ENCODE results near the gene TMEM250. TPM values are rescaled to one million over a fixed set of nuclear protein-coding genes. Genes with fewer than 3 reads are reported as not detected.

The TMEM250 gene
- total RNA-seq, 1 experiment from 2014 or later = 26.3 TPM

- intact Hi-C loops (cut with micrococcal nuclease; ENCODE audit: unreplicated experiment) = no loop called here
- Mint-ChIP-seq H3K4me3 (ENCODE audit: low read depth, unreplicated experiment) (no peak overlapping the region), H3K36me3 (ENCODE audit: insufficient read depth, unreplicated experiment) (no peaks in the 10 kb centered on the region), H3K27ac (ENCODE audit: unreplicated experiment) (no peak overlapping the region), H3K4me1 (ENCODE audit: low read depth, unreplicated experiment) (no peaks in the 10 kb centered on the region), H3K27me3 (ENCODE audit: unreplicated experiment) (peaks cover 56% of the 10 kb centered on the region), H3K9me3 (ENCODE audit: low read depth, unreplicated experiment) (no peaks in the 10 kb centered on the region)
- no peak for DNase-seq
- CTCF ChIA-PET = no interaction called here
- TF ChIP-seq CTCF (IDR thresholded peaks at IDR 0.05; ENCODE audit: unreplicated experiment) = no peak
- no TSS peak for BruUV-seq (replicated peaks)
Observed at GRCh38 chr9:136100700-136101614, 17.7 kb downstream of the TMEM250 start.

- Mint-ChIP-seq H3K27me3 (ENCODE audit: unreplicated experiment) (peaks cover 42% of the 10 kb centered on the region), H3K4me3 (ENCODE audit: low read depth, unreplicated experiment) (no peak overlapping the region), H3K36me3 (ENCODE audit: insufficient read depth, unreplicated experiment) (no peaks in the 10 kb centered on the region), H3K9me3 (ENCODE audit: low read depth, unreplicated experiment) (no peaks in the 10 kb centered on the region), H3K27ac (ENCODE audit: unreplicated experiment) (no peak overlapping the region), H3K4me1 (ENCODE audit: low read depth, unreplicated experiment) (no peaks in the 10 kb centered on the region)
- no peak for TF ChIP-seq CTCF (IDR thresholded peaks at IDR 0.05; ENCODE audit: unreplicated experiment)
- no TSS peak for BruUV-seq (replicated peaks)
- intact Hi-C loops (cut with micrococcal nuclease; ENCODE audit: unreplicated experiment) = no loop called here
- CTCF ChIA-PET = no interaction called here
- no peak for DNase-seq
Observed at GRCh38 chr9:136099542-136099941, 19.1 kb downstream of the TMEM250 start.

- TF ChIP-seq CTCF (IDR thresholded peaks at IDR 0.05; ENCODE audit: unreplicated experiment) = no peak
- no peak for DNase-seq
- no peaks in the 10 kb centered on the region for H3K4me1 Mint-ChIP-seq (ENCODE audit: low read depth, unreplicated experiment)
- BruUV-seq (replicated peaks) = no TSS peak
- H3K9me3 Mint-ChIP-seq (ENCODE audit: low read depth, unreplicated experiment) = no peaks in the 10 kb centered on the region
- H3K4me3 Mint-ChIP-seq (ENCODE audit: low read depth, unreplicated experiment) = no peak overlapping the region
- CTCF ChIA-PET = no interaction called here
- peaks cover 38% of the 10 kb centered on the region for H3K27me3 Mint-ChIP-seq (ENCODE audit: unreplicated experiment)
- H3K27ac Mint-ChIP-seq (ENCODE audit: unreplicated experiment) = no peak overlapping the region
- H3K36me3 Mint-ChIP-seq (ENCODE audit: insufficient read depth, unreplicated experiment) = peaks cover 6% of the 10 kb centered on the region
- intact Hi-C loops (cut with micrococcal nuclease; ENCODE audit: unreplicated experiment) = no loop called here
Observed at GRCh38 chr9:136098844-136099243, 19.8 kb downstream of the TMEM250 start.

- intact Hi-C loops (cut with micrococcal nuclease; ENCODE audit: unreplicated experiment) = no loop called here
- Mint-ChIP-seq H3K27ac (ENCODE audit: unreplicated experiment) (no peak overlapping the region), H3K27me3 (ENCODE audit: unreplicated experiment) (peaks cover 31% of the 10 kb centered on the region), H3K9me3 (ENCODE audit: low read depth, unreplicated experiment) (no peaks in the 10 kb centered on the region), H3K4me1 (ENCODE audit: low read depth, unreplicated experiment) (peaks cover under 1% of the 10 kb centered on the region), H3K4me3 (ENCODE audit: low read depth, unreplicated experiment) (no peak overlapping the region), H3K36me3 (ENCODE audit: insufficient read depth, unreplicated experiment) (peaks cover 9% of the 10 kb centered on the region)
- DNase-seq = no peak
- CTCF ChIA-PET = no interaction called here
- BruUV-seq (replicated peaks) = no TSS peak
- TF ChIP-seq CTCF (IDR thresholded peaks at IDR 0.05; ENCODE audit: unreplicated experiment) = no peak
Observed at GRCh38 chr9:136098210-136098609, 20.5 kb downstream of the TMEM250 start.

All from Calu3 (cell line).